ENCODE results near the gene CMTR1.
A peak's percentile ranks its signal among the peaks of the same experiment; 100 is the strongest.

Gene CMTR1

DNA sequence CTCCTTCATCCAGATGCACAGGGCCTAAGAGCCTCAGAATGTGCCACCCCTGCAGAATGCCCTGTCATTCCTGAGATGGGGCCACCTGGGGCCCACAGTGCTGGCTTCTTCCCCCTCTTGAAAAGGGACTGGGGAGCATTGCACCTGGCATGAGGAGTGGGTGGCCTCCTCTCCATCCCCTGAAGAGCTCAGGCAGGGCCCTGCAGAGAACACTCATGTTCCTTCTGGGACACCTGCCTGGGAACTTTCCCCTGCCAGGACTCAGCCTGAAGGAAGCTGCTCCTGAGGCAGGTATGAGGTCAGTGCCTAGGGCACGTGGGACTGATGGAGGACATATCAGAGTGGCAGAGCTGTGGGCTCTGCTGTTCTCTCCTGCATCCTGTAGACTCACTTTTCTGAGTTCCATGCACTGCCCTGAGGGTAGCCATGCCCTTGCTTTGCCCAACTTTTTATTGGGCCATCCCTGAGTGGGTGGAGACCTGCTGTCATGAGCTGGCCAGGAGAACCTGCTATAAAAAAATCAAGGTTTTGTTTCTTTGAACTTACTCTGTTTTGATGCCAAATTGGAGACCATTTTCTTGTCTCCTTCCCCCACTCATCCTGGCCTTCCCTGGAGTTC lies 47.2 kb downstream of the CMTR1 start:
- no peak for DNase-seq

DNA sequence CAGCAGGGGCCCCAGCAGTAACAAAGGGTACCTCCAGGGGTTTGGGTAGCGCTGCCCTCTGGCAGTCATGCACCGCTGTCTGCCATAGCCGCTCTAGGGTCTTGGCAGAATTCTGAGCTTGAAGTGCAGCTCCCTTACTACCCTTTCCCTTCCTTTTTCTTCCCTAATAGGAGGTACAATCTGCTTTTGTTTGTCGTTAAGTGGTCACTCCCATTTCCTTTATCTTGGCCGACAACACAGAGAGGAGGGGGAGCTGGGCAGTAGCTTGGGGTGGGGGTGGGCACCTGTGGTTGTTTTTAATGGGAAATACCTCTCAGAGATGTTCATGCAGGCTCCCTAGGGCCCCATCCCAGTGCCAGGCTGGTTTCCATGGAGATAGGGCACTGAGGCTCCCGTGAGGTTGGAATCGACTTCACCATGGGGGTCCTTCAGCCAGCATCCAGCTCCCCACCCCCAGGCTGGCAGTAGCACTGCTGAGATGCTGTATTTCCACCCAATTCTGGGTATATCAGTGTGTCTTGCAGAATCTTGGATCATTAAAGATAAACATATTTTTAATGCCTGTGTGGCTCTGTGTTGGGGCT lies 48.0 kb downstream of the CMTR1 start:
- no peak for DNase-seq

DNA sequence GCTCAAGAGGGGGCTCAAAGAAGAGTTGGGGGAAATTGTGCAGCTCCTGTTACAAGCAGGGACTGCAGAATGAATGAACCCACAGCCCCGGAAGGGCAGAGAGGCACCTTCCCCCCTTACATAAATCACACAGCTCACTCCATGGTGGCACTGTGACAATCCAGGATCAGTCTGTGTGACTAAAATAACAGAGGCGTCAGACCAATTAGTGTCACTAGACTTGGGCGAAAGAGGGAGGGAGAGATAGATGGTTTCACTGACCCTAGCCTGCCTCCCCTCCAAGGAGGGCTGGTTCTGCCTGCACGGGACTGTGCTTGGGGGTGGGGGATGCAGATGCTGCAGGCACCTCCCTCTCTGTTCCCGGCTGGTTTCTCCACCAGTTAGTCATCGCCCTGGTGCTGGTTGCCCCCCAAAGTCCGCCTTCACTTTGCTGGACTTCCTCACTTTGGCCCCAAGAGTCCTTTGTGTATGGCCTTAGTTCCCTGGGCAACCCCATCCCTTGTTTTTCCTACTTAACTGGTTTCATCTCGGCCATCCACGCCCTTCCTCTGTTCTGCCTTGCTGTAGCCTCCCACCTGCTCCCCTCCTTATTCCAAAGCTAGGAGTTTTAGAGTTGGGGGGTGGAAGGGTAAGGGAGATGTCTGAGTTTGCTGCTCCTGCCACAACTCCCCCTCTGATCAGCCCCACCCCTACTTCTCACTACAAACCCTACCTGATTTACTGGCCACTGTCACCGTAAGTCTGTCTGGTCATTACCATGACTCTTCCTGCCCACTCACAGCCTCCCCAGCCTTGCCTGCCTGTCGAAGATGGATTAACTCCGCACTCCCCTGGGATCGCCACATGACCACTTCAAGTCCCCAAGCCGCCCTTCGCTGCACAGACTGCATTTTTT lies 48.9 kb downstream of the CMTR1 start:
- no peak for DNase-seq

DNA sequence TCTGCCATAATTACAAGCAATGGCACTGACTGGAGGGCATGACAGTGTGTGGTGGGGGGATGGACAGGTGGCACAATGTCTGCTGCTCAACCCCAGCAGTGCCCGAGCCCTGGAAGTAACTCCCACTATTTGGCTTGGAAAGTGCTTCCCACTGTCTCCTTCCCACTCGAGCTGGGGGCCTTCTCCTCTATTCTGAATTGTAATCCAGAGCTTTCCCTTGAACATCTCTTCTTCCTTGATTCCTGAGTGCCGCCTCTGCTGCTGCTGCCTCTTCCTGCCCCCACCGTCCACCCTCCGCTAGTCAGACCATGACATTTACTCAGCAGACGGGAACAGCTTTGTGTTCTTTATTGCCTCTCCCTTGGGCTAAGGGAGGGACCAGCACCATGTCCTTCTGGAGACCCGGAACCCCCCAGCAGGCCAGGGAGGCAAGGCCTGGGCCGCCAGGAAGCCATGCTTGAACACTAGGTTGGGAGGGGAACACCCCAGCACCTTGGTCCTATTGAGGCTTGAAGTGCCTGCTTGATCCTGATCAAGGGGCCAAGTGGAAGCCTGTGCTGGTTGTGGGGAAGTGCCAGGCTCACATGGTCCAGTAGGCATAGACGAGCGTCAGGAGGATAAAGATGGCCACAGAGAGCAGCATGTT lies 49.7 kb downstream of the CMTR1 start:
- no peak for DNase-seq

DNA sequence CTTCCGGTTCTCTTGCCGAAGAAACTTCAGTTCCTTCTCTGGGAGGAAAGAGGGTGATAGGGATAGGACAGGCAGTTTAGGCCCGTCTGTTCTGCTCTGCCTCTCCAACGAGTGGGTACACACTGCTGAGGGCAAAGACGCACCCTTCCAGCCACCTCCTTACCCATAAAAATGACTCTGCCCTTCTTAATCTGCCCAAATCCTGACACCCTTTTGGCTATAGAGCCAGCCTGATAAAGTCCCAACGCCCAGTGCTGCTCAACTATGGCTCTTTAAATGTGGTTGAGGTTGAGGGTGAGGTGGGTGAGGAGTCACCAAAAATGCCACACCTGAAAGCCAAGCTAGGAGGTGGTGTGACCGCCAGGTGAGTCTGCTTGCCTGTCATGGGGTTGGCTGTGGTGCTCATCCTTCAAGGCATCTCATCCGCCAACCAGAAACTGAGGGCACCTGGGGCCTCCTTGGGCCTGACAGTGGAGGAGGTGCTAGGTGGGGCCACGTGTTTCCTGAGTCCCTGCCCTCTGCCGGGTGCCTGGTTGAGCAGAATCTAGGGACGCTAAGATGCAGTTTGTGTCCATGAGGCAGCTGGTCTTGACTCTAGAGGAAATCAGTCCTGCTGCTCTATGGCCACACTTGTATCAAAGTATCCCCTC lies 50.4 kb downstream of the CMTR1 start:
- no peak for DNase-seq

DNA sequence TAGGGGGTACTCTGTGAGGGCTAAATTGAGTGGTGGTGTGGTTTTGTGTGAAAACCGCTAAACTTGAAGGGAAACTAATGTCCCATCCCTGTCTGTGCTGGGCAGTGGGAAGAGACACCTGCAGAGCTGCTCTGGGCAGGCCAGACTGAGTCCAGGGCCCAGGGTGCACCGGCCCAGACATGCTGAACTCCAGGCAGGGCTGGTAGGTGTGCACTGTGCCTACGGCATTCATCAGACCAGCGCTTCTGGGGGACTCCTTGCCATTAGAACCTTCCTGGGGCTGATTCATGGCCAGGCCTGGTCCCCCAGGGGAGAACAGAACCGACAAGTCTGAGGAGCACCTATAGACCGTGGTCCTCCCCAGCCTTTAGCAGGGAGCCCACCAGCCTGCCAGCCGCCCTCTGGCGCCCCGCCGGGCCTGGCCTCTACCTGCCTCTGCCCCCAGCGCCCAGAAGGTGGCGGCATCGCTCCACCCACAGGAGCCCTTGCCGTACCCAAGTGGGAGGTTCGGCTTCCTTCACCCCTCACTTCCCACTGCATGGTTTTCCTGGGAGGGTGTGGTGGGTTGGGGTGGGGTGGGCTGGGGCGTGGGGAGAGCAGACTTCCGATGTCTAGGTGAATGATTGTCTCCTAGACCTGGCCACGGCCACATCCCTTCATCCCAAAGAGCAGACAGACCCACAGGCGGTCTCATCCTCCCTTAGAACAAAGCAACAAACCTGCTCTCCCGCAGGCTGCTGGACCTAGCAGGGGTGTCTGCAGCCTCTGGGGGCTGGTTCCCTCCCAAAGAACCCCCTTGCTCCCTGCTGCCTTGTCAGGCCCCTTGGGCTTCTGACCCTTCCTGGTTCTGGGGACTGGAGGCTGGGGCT lies 51.1 kb downstream of the CMTR1 start:
- peak; percentile 87 for DNase-seq

DNA sequence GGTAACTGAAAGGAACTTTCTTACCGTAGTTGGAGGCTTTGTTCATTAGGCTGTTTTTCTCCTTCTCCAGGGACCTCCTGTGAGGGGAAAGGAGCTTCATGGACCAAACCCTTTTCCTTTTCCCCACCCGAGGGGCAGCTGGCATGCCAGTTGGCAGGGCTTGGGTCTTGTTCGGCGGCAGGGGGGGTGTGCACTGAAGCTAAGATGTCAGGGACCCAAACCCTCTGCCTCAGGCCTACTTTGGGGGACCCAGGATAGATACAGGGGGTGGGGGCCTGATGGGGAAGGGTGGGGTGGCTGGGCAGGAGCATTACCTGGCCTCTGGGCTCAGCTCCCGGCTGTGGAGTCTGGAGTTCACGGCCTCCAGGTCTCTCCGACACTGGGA lies 51.8 kb downstream of the CMTR1 start:
- DNase-seq: no peak

DNA sequence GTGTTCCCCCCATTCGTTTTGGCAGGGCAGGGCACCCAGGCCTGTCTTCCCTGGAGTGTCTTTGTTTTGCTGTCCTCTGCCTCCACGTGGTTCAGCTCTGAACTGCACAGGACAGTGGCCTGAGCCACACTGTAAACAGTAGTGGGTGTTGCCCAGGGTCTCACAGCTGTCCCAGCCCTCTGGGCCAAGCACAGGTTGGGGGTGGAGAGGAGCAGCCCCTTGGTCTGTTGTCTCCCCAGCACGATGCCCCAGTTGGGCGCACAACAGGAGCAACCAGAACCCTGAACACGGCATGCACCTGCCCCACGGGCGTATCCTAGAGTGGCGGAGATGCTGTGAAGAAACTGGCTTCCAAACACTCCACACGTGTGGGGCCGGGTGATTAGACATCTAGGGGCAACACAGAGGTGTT lies 52.3 kb downstream of the CMTR1 start:
- DNase-seq: no peak

DNA sequence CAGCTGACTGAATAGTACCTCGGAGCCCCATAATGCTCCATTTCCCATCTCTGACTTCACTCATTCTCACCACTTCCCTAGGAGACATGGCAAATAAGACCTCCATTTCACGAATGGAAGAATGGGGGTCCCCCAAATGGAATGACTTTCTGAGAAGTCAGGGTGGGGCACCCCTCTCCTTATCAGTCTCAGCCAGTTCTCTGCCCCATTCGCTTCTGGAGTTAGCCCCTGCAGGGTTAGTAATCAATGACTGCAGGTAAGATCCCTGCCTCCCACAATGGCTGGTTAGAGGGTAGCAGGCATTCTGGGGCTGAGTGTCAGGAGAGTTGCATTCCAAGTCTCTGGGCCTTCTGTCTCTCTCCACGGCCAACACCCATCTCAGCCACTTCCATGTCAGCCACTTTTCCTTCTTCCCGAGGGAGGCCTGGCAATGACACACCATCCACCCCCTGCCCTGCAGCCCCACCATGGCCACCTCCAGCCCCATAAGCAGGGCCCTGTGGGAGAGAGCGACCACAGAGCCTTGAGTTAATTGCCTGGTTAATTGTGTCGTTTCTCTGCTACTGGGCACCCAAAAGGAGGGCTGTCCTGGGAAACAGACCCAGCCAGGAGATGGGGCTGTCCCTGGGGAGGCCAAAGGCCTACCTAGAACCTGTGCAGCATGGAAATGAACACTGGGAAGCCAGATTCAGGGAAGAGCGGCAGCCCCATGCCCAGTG lies 53.3 kb downstream of the CMTR1 start:
- DNase-seq: no peak

DNA sequence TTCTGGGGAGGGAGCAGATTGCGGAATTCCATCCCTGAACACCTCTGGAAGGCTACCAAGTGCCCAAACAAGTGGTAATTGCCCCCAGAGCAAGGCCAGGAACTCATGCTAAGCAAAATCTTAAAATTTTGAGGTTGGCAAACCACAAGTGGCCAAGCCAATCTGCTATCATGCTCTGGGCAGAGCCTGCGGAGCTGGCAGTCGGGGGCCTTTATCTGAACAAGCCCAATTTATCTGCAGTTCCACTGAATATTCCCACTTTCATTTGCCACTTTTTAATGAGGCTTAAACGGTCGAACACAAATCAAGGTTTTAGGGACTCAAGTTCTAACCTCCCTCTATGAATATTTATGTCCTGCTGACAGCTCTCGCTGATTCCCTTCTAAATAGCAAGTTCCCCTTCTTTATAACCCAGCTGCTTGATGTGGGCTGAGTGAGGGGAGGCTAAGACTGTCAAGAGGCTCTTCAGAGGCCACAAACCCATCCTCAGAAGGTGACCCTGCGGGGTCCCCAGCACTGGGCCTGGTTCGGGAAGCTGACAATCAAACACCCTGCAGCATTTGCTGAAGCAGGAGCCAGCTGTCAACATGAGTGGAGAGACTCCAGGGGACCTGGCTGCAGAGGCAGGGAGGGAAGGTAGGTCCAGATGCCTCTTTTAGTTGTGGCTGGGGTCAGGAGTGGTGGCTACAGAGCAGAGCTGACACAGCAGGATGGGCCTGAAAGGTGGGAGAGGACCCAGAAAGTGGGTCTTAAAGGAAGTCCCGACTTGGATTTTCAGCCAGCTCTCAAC lies 54.8 kb downstream of the CMTR1 start:
- DNase-seq: no peak

DNA sequence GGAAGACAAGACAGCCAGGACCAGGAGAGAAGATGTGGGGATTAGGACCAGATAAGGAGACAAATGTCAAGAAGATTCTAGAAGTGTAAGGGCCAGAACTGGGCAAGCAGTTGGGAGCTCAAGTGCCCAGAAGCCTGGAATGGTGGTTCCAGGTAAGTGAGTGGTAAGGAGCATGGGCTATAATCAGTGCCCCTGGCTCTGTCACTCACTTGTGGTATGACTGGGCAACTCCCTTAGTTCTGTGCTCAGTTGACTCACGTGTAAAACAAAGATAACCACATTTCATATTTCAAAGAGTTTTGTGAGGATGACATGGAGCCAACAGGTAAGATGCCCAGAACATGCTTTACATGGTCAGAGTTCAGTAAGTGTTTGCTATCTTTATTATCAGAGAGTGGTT lies 55.5 kb downstream of the CMTR1 start:
- no peak for DNase-seq

DNA sequence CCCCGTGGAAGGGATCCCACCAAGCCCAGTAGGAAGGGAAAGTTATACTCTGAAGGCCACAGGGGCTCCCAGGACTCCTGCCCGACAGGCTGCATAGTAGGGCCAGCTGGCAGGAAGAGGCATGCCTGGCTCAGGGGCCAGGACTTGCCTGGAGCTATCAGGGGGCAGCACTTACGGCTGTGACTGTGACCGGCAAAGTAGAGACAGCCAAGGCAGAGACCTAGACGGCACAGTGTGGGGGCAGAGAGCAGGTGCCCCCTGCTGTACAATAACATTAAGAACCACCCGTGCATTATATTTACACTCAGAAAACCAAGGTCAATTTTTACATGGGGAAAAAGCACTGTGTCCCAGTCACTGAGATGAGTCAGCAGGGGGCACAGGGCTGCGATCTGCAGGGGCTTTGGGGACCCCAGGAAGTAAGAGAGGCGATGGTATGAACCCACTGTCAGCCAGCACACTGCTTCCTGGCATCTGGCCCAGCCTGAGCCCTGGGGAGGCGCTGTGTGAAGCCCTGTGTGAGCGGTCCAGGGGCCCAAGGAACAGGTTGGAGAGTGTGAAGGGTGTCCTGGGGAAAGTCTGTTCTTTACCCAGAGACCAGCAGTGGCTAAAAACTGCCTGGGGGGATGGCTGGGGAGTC lies 56.8 kb downstream of the CMTR1 start:
- peak; percentile 56 for DNase-seq

DNA sequence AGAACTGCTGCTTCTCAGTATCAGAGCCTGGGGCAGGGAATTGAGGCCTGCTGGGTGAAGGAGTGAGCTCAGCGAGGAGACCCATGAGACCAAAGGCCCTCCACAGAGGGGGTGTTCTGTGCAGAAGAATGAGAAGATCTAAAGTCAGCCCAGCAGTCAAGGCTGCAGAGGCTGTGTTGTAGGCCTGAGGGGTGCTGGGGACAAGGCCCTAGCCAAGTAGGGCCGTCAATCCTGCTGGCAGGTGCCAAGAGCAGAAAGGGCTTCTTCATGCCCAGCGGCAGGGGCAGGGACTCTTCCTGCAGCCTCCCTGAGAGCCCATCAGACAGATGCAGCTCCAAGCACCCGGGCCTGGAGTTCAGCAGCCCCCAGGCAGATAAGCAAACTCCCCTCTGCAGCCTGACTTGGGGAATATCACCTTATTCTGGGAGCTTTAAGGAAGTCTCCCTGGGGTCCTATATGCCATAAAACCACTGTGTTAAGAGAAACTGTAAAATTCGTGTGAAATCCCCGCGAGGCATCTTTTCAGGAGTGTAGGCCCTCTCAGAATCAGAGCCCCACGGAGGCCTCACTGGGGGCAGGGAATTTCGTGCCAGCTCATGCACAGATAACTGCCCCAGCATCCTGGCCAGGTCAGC lies 57.6 kb downstream of the CMTR1 start:
- no peak for DNase-seq

DNA sequence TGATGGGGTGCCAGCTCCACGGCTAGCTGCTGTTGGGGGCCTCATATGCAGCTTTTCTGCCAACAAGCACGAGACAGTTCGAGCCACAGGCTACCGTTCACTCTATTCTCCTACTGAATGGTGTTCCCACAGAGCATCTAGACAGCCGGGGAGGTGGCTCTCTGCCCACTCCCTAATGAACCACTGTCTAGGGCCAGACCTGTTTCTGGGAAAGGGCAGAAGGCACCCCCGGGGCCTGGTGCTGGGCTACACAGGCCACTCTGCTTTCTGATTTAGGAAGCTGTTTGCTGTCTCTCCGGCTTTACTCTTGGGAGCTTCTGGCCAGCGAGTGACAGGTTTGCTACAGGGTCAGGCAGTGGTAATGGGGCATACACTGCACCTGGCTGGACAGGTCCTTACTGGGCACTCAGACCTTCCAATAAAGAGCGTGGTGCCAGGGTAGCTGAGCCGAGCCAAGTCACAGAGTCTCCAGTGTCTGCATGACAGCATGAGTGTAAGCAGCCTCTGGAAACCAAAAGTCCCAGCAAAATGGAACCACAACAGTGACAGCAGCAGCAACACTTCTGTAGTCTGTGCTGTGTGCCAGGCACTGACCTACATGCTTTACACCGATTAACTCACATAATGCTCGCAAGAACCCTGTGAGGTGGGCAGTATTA lies 58.3 kb downstream of the CMTR1 start:
- DNase-seq: no peak

DNA sequence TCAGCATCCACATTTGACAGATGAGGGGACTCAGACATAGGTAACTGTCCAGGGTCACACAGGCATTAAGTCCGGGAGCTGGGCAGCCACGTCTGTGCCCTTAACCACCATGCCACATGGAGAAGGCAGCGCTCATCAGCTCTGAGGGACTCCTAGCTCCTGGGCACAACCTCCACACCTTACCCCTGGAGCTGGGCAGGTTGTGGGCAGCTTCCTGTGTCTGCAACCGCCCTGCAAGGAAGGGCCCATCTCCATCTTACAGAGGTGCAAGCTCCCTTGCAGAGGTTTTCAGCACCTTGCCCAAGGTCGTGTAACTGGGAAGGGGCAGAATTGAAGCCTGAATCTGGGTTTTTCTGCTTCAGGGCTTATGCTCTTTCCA lies 58.8 kb downstream of the CMTR1 start:
- DNase-seq: no peak

DNA sequence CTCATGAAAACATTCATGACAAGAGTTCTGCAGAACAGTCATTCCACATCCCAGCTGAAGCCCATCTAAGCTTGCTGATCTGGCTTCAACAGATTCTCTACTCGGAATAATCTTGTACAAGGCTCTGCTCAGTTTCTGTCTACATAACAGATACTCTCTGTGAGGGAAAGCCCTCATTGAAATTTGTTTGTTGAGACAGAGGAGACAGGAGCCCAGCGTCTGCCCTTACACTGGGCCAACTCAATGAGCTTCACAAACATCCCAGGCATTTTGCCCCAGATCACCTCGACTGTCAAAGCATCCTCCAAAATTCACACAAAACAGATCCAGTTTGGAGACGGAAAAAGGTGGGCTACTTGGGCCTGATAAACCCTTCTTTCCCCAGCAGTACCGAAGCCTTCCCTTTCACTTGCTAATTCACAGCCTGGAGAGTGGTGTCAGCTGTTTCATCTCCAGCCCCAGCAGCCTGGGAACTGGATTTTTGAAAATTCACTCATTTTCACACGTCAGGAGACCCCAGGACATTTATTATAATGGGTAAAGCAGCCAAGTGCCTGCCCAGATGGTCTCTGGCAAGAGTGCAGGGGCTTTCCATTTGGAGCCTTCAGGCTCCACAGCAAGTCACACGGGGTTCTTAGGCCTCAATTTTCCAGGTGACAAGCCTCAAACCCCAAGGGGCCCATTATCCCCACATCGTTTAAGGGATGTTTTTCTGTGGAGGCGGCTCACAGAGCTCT lies 59.4 kb downstream of the CMTR1 start:
- no peak for DNase-seq

DNA sequence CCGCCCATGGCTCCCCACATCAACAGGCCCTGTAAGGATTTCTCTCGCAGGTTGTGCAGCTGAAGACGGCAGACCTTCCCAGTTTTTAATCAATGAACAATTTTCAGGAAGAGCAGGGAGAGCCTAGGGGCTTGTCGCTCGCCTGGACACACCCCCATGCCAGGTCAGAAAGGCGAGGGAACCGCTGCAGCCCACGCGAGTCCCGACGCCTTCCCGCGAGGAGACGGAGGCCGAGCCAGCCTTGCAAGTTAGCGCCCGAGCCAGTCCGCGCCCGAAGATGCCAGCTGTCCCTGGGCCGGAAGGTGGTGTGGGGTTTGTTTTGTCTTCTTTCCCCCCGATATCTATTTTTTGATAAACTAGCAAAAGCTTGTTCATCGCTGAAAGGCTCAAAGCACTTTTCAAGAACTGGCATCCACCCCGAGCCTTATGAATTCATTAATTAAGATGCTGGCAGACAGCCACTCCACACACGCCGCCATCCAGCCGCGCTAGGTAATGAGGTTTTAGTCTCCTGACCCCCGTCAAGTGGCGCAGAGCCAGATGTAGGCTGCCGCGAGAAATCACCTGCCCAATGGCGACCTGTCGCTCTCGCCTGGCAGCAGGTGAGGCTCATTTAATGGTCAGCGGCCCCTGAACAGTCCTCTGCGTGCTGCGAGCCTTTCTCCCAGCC lies 60.1 kb downstream of the CMTR1 start:
- no peak for DNase-seq

DNA sequence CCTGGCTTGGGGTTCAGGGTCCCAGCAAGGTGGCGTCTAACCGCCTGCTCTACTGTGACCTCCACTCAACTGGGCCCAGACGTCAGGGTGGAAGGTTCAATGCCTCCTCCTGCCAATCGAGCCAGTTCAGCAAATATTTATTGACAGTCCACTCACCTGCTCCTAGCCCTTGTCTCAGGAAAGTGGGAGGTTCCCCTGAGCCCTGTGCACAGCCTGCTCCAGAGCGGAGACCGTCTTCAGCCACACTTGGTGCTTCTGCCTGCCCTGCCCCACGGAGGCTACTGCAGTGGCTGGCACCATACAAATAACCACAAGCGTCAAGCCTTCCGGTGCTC lies 60.6 kb downstream of the CMTR1 start:
- no peak for DNase-seq

All from stimulated activated CD8-positive, alpha-beta memory T cell treated with anti-CD3 and anti-CD28 coated beads, Interleukin-4, amount 100 ng/mL, for 48 hours (primary cell).